ENCODE results near the gene SEPHS1.

DNA sequence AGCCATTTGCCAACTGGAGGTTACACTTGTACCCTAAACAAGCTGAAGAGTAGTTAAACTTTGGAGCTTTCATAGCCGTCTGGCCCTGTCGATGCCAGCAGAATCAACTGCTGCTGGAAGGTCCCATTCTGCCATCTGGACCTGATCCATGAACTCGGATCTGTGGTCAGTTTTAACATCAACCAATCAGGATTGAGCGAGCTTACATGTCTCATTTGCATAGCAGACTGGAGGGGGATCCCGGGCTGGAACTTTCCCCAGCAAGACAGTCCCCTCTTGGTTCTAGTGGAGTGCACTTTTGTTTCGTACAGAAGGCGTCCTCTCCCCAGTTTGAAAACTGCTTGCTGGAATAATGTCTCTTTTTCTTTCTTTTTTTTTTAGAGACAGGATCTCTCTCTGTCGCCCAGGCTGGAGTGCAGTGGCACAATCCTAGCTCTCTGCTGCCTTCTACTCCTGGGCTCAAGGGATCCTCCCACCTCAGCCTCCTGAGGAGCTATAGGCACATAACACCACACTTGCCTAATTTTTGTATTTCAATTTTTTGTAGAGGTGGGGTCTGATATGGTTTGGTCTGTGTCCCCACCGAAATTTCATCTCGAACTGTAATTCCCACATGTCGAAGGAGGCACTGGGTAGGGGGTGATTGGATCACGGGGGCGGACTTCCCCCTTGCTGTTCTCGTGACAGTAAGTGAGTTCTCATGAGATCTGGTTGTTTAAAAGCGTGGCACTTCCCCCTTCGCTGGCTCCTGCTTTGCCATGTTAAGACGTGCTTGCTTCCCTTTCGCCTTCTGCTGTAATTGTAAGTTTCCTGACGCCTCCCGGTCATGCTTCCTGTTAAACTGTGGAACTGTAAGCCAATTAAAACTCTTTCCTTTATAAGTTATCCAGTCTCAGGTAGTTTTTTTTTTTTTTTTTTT lies 42.8 kb upstream of the SEPHS1 start:
- TF ChIP-seq, protein P1, sequence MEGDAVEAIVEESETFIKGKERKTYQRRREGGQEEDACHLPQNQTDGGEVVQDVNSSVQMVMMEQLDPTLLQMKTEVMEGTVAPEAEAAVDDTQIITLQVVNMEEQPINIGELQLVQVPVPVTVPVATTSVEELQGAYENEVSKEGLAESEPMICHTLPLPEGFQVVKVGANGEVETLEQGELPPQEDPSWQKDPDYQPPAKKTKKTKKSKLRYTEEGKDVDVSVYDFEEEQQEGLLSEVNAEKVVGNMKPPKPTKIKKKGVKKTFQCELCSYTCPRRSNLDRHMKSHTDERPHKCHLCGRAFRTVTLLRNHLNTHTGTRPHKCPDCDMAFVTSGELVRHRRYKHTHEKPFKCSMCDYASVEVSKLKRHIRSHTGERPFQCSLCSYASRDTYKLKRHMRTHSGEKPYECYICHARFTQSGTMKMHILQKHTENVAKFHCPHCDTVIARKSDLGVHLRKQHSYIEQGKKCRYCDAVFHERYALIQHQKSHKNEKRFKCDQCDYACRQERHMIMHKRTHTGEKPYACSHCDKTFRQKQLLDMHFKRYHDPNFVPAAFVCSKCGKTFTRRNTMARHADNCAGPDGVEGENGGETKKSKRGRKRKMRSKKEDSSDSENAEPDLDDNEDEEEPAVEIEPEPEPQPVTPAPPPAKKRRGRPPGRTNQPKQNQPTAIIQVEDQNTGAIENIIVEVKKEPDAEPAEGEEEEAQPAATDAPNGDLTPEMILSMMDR (conservative IDR thresholded peaks at IDR 0.05), result no peak
- TF ChIP-seq EZH2 (IDR thresholded peaks at IDR 0.05; ENCODE audit: low read depth), result no peak
